Measurements from ENCODE around the gene UNKL.

The UNKL gene

GRCh38 chr16:1325673-1326371, 88.7 kb downstream of the UNKL start:
- TF ChIP-seq, protein P1, sequence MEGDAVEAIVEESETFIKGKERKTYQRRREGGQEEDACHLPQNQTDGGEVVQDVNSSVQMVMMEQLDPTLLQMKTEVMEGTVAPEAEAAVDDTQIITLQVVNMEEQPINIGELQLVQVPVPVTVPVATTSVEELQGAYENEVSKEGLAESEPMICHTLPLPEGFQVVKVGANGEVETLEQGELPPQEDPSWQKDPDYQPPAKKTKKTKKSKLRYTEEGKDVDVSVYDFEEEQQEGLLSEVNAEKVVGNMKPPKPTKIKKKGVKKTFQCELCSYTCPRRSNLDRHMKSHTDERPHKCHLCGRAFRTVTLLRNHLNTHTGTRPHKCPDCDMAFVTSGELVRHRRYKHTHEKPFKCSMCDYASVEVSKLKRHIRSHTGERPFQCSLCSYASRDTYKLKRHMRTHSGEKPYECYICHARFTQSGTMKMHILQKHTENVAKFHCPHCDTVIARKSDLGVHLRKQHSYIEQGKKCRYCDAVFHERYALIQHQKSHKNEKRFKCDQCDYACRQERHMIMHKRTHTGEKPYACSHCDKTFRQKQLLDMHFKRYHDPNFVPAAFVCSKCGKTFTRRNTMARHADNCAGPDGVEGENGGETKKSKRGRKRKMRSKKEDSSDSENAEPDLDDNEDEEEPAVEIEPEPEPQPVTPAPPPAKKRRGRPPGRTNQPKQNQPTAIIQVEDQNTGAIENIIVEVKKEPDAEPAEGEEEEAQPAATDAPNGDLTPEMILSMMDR (conservative IDR thresholded peaks at IDR 0.05; ENCODE audit: control insufficient read depth, insufficient read depth, low read depth, low read length): no peak
- H3K4me3 ChIP-seq (ENCODE audit: control insufficient read depth, low read depth, low read length): no peak overlapping the region
- no peak for DNase-seq (ENCODE audit: low read depth)

DNA sequence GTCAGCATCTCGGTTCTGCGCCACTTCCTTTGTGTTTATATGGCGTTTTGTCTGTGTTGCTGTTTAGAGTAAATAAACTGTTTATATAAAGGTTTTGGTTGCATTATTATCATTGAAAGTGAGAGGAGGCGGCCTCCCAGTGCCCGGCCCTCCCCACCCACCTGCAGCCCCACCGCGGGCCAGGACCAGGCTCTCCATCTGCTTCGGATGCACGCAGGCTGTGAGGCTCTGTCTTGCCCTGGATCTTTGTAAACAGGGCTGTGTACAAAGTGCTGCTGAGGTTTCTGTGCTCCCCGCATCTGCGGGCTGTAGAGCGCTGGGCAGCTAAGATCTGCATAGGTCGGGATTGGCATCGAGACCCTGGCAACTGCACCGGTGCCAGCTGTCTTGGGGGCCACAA, 89.2 kb downstream of the UNKL start:
- no peak for DNase-seq (ENCODE audit: low read depth)
- H3K4me3 ChIP-seq (ENCODE audit: control insufficient read depth, low read depth, low read length): no peak overlapping the region
- TF ChIP-seq, protein P1 (conservative IDR thresholded peaks at IDR 0.05; ENCODE audit: control insufficient read depth, insufficient read depth, low read depth, low read length): no peak

DNA sequence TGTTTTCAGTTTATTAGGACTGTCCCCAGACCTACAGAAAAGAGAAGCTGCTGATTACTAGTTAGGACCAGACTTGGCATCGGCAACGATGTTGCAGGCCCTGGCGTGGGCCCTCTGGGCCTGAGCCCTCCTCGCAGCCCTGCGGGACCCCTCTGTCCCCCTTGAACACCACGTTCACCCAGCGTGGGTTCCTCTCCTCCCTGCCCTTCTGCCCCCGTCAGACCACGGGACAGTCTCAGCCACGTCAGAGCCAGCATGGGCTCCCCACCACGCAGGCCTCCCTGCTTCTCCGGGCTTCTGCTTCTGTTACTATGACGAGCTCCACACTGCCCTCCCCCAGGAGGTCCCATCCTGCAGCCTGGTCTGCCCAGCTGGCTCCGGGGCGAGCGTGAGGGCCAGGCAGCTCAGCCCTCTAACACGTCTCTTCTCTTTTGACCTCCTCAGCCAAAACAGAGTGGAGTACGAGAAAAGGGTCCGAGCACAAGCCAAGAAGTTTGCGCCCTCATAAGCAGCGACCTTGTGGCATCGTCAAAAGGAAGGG, 90.1 kb downstream of the UNKL start:
- TF ChIP-seq, protein P1 (conservative IDR thresholded peaks at IDR 0.05; ENCODE audit: control insufficient read depth, insufficient read depth, low read depth, low read length): no peak
- DNase-seq (ENCODE audit: low read depth): no peak

GRCh38 chr16:1323296-1324239, 90.9 kb downstream of the UNKL start:
- TF ChIP-seq, protein P1 (conservative IDR thresholded peaks at IDR 0.05; ENCODE audit: control insufficient read depth, insufficient read depth, low read depth, low read length): no peak
- DNase-seq (ENCODE audit: low read depth): no peak
- H3K4me3 ChIP-seq (ENCODE audit: control insufficient read depth, low read depth, low read length): no peak overlapping the region

More for the DNA sequence above, 90.1 kb downstream of the UNKL start:
- no peak overlapping the region for H3K4me3 ChIP-seq (ENCODE audit: control insufficient read depth, low read depth, low read length)

DNA sequence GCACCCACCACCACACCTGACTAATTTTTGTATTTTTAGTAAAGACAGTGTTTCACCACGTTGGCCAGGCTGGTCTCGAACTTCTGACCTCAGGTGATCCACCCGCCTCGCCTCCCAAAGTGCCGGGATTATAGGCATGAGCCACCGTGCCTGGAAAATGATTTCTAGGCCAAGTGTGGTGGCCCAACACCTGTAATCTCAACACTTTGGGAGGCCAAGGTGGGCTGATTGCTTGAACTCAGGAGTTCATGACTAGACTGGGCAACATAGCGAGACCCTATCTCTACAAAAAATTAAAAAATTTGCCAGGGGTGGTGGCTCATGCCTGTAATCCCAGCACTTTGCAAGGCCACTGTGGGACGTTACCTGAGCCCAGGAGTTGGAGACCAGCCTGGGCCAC, 92.1 kb downstream of the UNKL start:
- H3K4me3 ChIP-seq (ENCODE audit: control insufficient read depth, low read depth, low read length): no peak overlapping the region
- TF ChIP-seq, protein P1 (conservative IDR thresholded peaks at IDR 0.05; ENCODE audit: control insufficient read depth, insufficient read depth, low read depth, low read length): no peak
- DNase-seq (ENCODE audit: low read depth): no peak

DNA sequence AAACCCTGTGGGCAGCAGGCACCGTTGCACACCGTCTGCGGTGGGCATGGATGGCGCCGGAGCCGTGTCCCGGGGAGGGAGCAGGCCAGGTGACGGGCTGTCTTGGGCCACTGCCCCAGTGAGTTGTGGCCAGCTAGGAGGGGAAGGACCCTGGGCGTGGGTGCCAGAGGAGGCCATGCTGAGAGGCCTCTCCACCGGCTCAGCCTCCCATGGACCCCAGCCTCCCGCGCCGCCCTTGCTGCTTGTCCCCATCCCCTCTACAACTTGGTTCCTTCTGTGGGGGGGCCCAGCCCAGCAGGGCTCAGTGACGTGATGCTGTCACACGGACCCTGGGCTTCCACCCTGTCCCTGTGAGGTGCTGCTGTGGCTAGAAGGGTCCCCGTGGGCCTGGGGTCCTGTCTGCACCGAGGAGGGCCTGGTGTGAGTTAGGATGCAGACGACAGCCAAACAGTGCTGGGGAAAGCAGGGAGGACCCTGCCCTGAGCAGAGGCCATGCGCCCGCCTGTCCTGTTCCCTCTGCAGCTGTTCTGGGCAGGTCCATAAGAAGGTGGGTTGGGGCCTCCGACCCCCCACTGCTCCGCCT, 93.8 kb downstream of the UNKL start:
- TF ChIP-seq, protein P1 (conservative IDR thresholded peaks at IDR 0.05; ENCODE audit: control insufficient read depth, insufficient read depth, low read depth, low read length): no peak
- no peak overlapping the region for H3K4me3 ChIP-seq (ENCODE audit: control insufficient read depth, low read depth, low read length)

More for the DNA sequence above, 93.8 kb downstream of the UNKL start:
- DNase-seq (ENCODE audit: low read depth): no peak
